ENCODE data around the gene CHD9. TPM values are rescaled to one million over a fixed set of nuclear protein-coding genes. Genes with fewer than 3 reads are reported as not detected.
"Not testable (repeated sequence)": the region's sequence is repeated elsewhere in the genome, so short reads cannot be mapped to it uniquely, and the experiment has no call there.

CHD9 gene
- polyA plus RNA-seq, 1 donor: 32.7 TPM

- Histone ChIP-seq H3K9me3 (ENCODE audit: control insufficient read depth, low read depth, low read length) (no peaks in the 10 kb centered on the region), H3K27me3 (ENCODE audit: control insufficient read depth, insufficient read depth, low read length) (no peaks in the 10 kb centered on the region), H3K4me1 (ENCODE audit: control insufficient read depth, insufficient read depth, low read length) (no peaks in the 10 kb centered on the region), H3K4me3 (ENCODE audit: low read length) (no peak overlapping the region), H3K27ac (ENCODE audit: low read length) (no peak overlapping the region), H3K36me3 (ENCODE audit: control insufficient read depth, insufficient read depth, low read length) (no peaks in the 10 kb centered on the region)
- no CpG with 5 or more reads among the region's 3 CpGs for WGBS (ENCODE audit: insufficient coverage, low lambda C conversion rate)
- no peak for DNase-seq
These were observed 19.4 kb upstream of the CHD9 start for GRCh38 chr16:53035176-53035942.

- Histone ChIP-seq H3K27me3 (ENCODE audit: control insufficient read depth, insufficient read depth, low read length) (no peaks in the 10 kb centered on the region), H3K4me3 (ENCODE audit: low read length) (no peak overlapping the region), H3K36me3 (ENCODE audit: control insufficient read depth, insufficient read depth, low read length) (no peaks in the 10 kb centered on the region), H3K9me3 (ENCODE audit: control insufficient read depth, low read depth, low read length) (no peaks in the 10 kb centered on the region), H3K4me1 (ENCODE audit: control insufficient read depth, insufficient read depth, low read length) (no peaks in the 10 kb centered on the region), H3K27ac (ENCODE audit: low read length) (no peak overlapping the region)
- no CpG with 5 or more reads among the region's 6 CpGs for WGBS (ENCODE audit: insufficient coverage, low lambda C conversion rate)
- DNase-seq: no peak
These were observed 18.7 kb upstream of the CHD9 start for GRCh38 chr16:53036066-53036465.

- not testable (repeated sequence) for H3K9me3 ChIP-seq (ENCODE audit: control insufficient read depth, low read depth, low read length); H3K4me3 ChIP-seq (ENCODE audit: low read length); H3K27ac ChIP-seq (ENCODE audit: low read length); H3K36me3 ChIP-seq (ENCODE audit: control insufficient read depth, insufficient read depth, low read length); H3K4me1 ChIP-seq (ENCODE audit: control insufficient read depth, insufficient read depth, low read length); H3K27me3 ChIP-seq (ENCODE audit: control insufficient read depth, insufficient read depth, low read length); DNase-seq
- WGBS (ENCODE audit: insufficient coverage, low lambda C conversion rate): no CpG with 5 or more reads among the region's 6 CpGs
These were observed 18.1 kb upstream of the CHD9 start for GRCh38 chr16:53036711-53037110.

- WGBS (ENCODE audit: insufficient coverage, low lambda C conversion rate): no CpG with 5 or more reads among the region's 1 CpG
- no peaks in the 10 kb centered on the region for H3K36me3 ChIP-seq (ENCODE audit: control insufficient read depth, insufficient read depth, low read length)
These were observed 14.0 kb upstream of the CHD9 start for GRCh38 chr16:53040788-53041187.

GRCh38 chr16:53041320-53042051, 13.3 kb upstream of the CHD9 start:
- H3K36me3 ChIP-seq (ENCODE audit: control insufficient read depth, insufficient read depth, low read length): no peaks in the 10 kb centered on the region
- 76% methylated on average over 2 of the region's 4 CpGs for WGBS (ENCODE audit: insufficient coverage, low lambda C conversion rate)

More at GRCh38 chr16:53040788-53041187, 14.0 kb upstream of the CHD9 start:
- no peak overlapping the region for H3K4me3 ChIP-seq (ENCODE audit: low read length)
- no peak for DNase-seq
- no peak overlapping the region for H3K27ac ChIP-seq (ENCODE audit: low read length)
- H3K9me3 ChIP-seq (ENCODE audit: control insufficient read depth, low read depth, low read length): no peaks in the 10 kb centered on the region
- H3K4me1 ChIP-seq (ENCODE audit: control insufficient read depth, insufficient read depth, low read length): peaks cover 23% of the 10 kb centered on the region
- H3K27me3 ChIP-seq (ENCODE audit: control insufficient read depth, insufficient read depth, low read length): no peaks in the 10 kb centered on the region

GRCh38 chr16:53042235-53042701, 12.5 kb upstream of the CHD9 start:
- H3K36me3 ChIP-seq (ENCODE audit: control insufficient read depth, insufficient read depth, low read length): no peaks in the 10 kb centered on the region
- H3K4me1 ChIP-seq (ENCODE audit: control insufficient read depth, insufficient read depth, low read length): peaks cover 25% of the 10 kb centered on the region
- no peak overlapping the region for H3K4me3 ChIP-seq (ENCODE audit: low read length)
- no peak overlapping the region for H3K27ac ChIP-seq (ENCODE audit: low read length)
- H3K9me3 ChIP-seq (ENCODE audit: control insufficient read depth, low read depth, low read length): no peaks in the 10 kb centered on the region
- WGBS (ENCODE audit: insufficient coverage, low lambda C conversion rate): 92% methylated on average over 2 of the region's 5 CpGs
- no peaks in the 10 kb centered on the region for H3K27me3 ChIP-seq (ENCODE audit: control insufficient read depth, insufficient read depth, low read length)
- DNase-seq: no peak

More at GRCh38 chr16:53041320-53042051, 13.3 kb upstream of the CHD9 start:
- no peaks in the 10 kb centered on the region for H3K27me3 ChIP-seq (ENCODE audit: control insufficient read depth, insufficient read depth, low read length)
- DNase-seq: peak in 1 of 2 donors; percentile 33
- H3K9me3 ChIP-seq (ENCODE audit: control insufficient read depth, low read depth, low read length): no peaks in the 10 kb centered on the region
- no peak overlapping the region for H3K4me3 ChIP-seq (ENCODE audit: low read length)
- H3K27ac ChIP-seq (ENCODE audit: low read length): no peak overlapping the region
- H3K4me1 ChIP-seq (ENCODE audit: control insufficient read depth, insufficient read depth, low read length): peaks cover 25% of the 10 kb centered on the region

- H3K27ac ChIP-seq (ENCODE audit: low read length): no peak overlapping the region
- H3K27me3 ChIP-seq (ENCODE audit: control insufficient read depth, insufficient read depth, low read length): no peaks in the 10 kb centered on the region
- peaks cover 30% of the 10 kb centered on the region for H3K4me1 ChIP-seq (ENCODE audit: control insufficient read depth, insufficient read depth, low read length)
- H3K4me3 ChIP-seq (ENCODE audit: low read length): peak overlapping the region; percentile 1
- no CpG with 5 or more reads among the region's 5 CpGs for WGBS (ENCODE audit: insufficient coverage, low lambda C conversion rate)
- peak in 1 of 2 donors; percentile 44 for DNase-seq
- H3K36me3 ChIP-seq (ENCODE audit: control insufficient read depth, insufficient read depth, low read length): no peaks in the 10 kb centered on the region
- no peaks in the 10 kb centered on the region for H3K9me3 ChIP-seq (ENCODE audit: control insufficient read depth, low read depth, low read length)
These were observed 11.4 kb upstream of the CHD9 start for GRCh38 chr16:53043428-53043831.

GRCh38 chr16:53043986-53044601, 10.7 kb upstream of the CHD9 start:
- no CpG with 5 or more reads among the region's 11 CpGs for WGBS (ENCODE audit: insufficient coverage, low lambda C conversion rate)
- Histone ChIP-seq H3K27me3 (ENCODE audit: control insufficient read depth, insufficient read depth, low read length) (no peaks in the 10 kb centered on the region), H3K9me3 (ENCODE audit: control insufficient read depth, low read depth, low read length) (no peaks in the 10 kb centered on the region), H3K4me1 (ENCODE audit: control insufficient read depth, insufficient read depth, low read length) (peaks cover 37% of the 10 kb centered on the region), H3K36me3 (ENCODE audit: control insufficient read depth, insufficient read depth, low read length) (no peaks in the 10 kb centered on the region), H3K4me3 (ENCODE audit: low read length) (peak overlapping the region; percentile 1), H3K27ac (ENCODE audit: low read length) (no peak overlapping the region)
- DNase-seq: peak in 1 of 2 donors; percentile 77

- peak in 1 of 2 donors; percentile 56 for DNase-seq
- Histone ChIP-seq H3K9me3 (ENCODE audit: control insufficient read depth, low read depth, low read length) (no peaks in the 10 kb centered on the region), H3K27me3 (ENCODE audit: control insufficient read depth, insufficient read depth, low read length) (no peaks in the 10 kb centered on the region), H3K27ac (ENCODE audit: low read length) (no peak overlapping the region), H3K36me3 (ENCODE audit: control insufficient read depth, insufficient read depth, low read length) (no peaks in the 10 kb centered on the region), H3K4me1 (ENCODE audit: control insufficient read depth, insufficient read depth, low read length) (peaks cover 42% of the 10 kb centered on the region), H3K4me3 (ENCODE audit: low read length) (no peak overlapping the region)
- no CpG with 5 or more reads among the region's 6 CpGs for WGBS (ENCODE audit: insufficient coverage, low lambda C conversion rate)
These were observed 9.2 kb upstream of the CHD9 start for GRCh38 chr16:53045341-53046220.
